ENCODE measurements around the gene PCNX3. TPM values are rescaled to one million over a fixed set of nuclear protein-coding genes. Genes with fewer than 3 reads are reported as not detected.

The PCNX3 gene
- total and polyA plus RNA-seq, 2 of the 13 experiments (the other 11 are each of a cell fraction or from before 2014, with no cell fraction given), result 16.2 to 23.0 TPM

DNA sequence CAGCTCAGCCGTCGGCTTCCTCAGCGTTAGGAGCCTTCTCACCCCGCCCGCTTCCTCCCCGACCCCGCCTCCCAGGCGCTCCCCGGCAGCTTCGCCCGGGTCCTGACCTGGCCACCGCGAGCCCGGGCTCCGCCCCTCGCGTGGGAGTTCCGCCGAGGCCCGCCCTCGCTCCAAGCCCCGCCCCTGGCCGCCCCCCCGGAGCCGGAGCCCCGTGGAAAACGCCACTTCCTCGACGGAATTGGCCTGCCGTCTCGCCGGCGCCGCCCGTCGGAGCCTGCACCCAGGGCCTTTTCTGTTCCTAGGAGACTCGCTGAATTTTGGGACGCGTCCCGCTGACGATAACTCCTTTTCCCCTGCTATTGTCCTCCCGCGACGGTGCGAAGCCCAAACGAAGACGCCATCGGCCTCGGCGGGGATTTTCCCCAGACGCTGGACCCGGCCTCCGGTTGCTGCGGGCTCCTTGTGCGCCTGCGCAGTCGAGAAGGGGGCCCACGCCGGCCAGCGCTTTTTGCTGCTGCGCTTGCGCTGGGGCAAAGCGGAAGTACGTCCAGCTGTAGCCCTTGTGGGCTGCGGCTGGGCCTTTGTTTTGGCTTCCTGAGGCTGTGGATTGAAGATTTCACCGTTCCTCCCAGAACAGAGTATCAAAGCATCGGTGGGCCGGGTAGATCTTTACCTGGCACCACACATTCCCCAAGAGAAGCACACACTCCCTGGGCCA lies 37.1 kb downstream of the PCNX3 start (continued):
- no peak for TF ChIP-seq NFAT5 (CRISPR knock-in tag; IDR thresholded peaks at IDR 0.05)
- TF ChIP-seq IRF9 (CRISPR knock-in tag; IDR thresholded peaks at IDR 0.05; ENCODE audit: borderline replicate concordance), result no peak
- TF ChIP-seq ZNF788 (CRISPR knock-in tag; IDR thresholded peaks at IDR 0.05; ENCODE audit: borderline replicate concordance), result no peak
- TF ChIP-seq, protein P1, sequence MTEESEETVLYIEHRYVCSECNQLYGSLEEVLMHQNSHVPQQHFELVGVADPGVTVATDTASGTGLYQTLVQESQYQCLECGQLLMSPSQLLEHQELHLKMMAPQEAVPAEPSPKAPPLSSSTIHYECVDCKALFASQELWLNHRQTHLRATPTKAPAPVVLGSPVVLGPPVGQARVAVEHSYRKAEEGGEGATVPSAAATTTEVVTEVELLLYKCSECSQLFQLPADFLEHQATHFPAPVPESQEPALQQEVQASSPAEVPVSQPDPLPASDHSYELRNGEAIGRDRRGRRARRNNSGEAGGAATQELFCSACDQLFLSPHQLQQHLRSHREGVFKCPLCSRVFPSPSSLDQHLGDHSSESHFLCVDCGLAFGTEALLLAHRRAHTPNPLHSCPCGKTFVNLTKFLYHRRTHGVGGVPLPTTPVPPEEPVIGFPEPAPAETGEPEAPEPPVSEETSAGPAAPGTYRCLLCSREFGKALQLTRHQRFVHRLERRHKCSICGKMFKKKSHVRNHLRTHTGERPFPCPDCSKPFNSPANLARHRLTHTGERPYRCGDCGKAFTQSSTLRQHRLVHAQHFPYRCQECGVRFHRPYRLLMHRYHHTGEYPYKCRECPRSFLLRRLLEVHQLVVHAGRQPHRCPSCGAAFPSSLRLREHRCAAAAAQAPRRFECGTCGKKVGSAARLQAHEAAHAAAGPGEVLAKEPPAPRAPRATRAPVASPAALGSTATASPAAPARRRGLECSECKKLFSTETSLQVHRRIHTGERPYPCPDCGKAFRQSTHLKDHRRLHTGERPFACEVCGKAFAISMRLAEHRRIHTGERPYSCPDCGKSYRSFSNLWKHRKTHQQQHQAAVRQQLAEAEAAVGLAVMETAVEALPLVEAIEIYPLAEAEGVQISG (CRISPR knock-in tag; IDR thresholded peaks at IDR 0.05), result peak; percentile 68
- TF ChIP-seq SATB2 (CRISPR knock-in tag; IDR thresholded peaks at IDR 0.05), result 0 out of 2 replicates have a peak, but pooled peaks have one; percentile 40
- 0 out of 2 replicates have a peak, but pooled peaks have one; percentile 28 for TF ChIP-seq IRF2 (CRISPR knock-in tag; IDR thresholded peaks at IDR 0.05)
- 0 out of 2 replicates have a peak, but pooled peaks have one; percentile 50 for TF ChIP-seq FOXM1 (CRISPR knock-in tag; IDR thresholded peaks at IDR 0.05)
- TF ChIP-seq ZNF317 (CRISPR knock-in tag; IDR thresholded peaks at IDR 0.05), result 0 out of 2 replicates have a peak, but pooled peaks have one; percentile 49
- TF ChIP-seq PAX8 (CRISPR knock-in tag; IDR thresholded peaks at IDR 0.05; ENCODE audit: borderline replicate concordance), result no peak; the same call in 1 of the 2 replicates
- TF ChIP-seq, protein P2, sequence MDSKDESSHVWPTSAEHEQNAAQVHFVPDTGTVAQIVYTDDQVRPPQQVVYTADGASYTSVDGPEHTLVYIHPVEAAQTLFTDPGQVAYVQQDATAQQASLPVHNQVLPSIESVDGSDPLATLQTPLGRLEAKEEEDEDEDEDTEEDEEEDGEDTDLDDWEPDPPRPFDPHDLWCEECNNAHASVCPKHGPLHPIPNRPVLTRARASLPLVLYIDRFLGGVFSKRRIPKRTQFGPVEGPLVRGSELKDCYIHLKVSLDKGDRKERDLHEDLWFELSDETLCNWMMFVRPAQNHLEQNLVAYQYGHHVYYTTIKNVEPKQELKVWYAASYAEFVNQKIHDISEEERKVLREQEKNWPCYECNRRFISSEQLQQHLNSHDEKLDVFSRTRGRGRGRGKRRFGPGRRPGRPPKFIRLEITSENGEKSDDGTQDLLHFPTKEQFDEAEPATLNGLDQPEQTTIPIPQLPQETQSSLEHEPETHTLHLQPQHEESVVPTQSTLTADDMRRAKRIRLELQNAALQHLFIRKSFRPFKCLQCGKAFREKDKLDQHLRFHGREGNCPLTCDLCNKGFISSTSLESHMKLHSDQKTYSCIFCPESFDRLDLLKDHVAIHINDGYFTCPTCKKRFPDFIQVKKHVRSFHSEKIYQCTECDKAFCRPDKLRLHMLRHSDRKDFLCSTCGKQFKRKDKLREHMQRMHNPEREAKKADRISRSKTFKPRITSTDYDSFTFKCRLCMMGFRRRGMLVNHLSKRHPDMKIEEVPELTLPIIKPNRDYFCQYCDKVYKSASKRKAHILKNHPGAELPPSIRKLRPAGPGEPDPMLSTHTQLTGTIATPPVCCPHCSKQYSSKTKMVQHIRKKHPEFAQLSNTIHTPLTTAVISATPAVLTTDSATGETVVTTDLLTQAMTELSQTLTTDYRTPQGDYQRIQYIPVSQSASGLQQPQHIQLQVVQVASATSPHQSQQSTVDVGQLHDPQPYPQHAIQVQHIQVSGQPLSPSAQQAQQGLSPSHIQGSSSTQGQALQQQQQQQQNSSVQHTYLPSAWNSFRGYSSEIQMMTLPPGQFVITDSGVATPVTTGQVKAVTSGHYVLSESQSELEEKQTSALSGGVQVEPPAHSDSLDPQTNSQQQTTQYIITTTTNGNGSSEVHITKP (CRISPR knock-in tag; IDR thresholded peaks at IDR 0.05; ENCODE audit: low read depth), result peak; percentile 32; the same call in 1 of the 2 replicates
- no peak for TF ChIP-seq IKZF1 (IDR thresholded peaks at IDR 0.05)
- no peak for TF ChIP-seq POLR2AphosphoS2 (IDR thresholded peaks at IDR 0.05; ENCODE audit: low read depth, low read length)
- TF ChIP-seq ZMAT3 (CRISPR knock-in tag; conservative IDR thresholded peaks at IDR 0.05), result peak; percentile 90
